Mucosa of stomach (tissue), 1 donor: ENCODE results near the gene SLC25A11.

ENCODE experiments used
- H3K27me3 ChIP-seq: one replicate; pipeline ENCODE4 v1.7.0; 2013; ENCODE audit warnings: mild to moderate bottlenecking, low read length; ENCODE audit not compliant: control insufficient read depth, insufficient read depth
- H3K36me3 ChIP-seq: one replicate; pipeline ENCODE4 v1.7.0; 2013; ENCODE audit warnings: low read length; ENCODE audit not compliant: control insufficient read depth, insufficient read depth
- H3K4me1 ChIP-seq: one replicate; pipeline ENCODE4 v1.7.0; 2013; ENCODE audit warnings: mild to moderate bottlenecking, low read length; ENCODE audit not compliant: control insufficient read depth, insufficient read depth
- H3K4me3 ChIP-seq: one replicate; pipeline ENCODE4 v1.7.0; 2013; ENCODE audit warnings: low read length
- H3K9ac ChIP-seq: one replicate; pipeline ENCODE4 v1.7.0; 2013; ENCODE audit warnings: mild to moderate bottlenecking, low read length, moderate library complexity
- H3K9me3 ChIP-seq: one replicate; pipeline ENCODE4 v1.7.0; 2013; ENCODE audit warnings: mild to moderate bottlenecking, low read length, moderate library complexity; ENCODE audit not compliant: control insufficient read depth
- donor health status: Pancreatic carcinoma.

SLC25A11 gene

GRCh38 chr17:4947411-4948165, 7.7 kb upstream of the SLC25A11 start:
- H3K4me3 ChIP-seq: peak overlapping the region; percentile 84
- H3K4me1 ChIP-seq: peaks cover 34% of the 10 kb centered on the region
- peaks cover 5% of the 10 kb centered on the region for H3K36me3 ChIP-seq
- H3K9me3 ChIP-seq: no peaks in the 10 kb centered on the region
- no peaks in the 10 kb centered on the region for H3K27me3 ChIP-seq
- H3K9ac ChIP-seq: peak overlapping the region; percentile 99

- Histone ChIP-seq H3K4me3 (peak overlapping the region; percentile 44), H3K36me3 (peaks cover 5% of the 10 kb centered on the region), H3K9ac (peak overlapping the region; percentile 99), H3K27me3 (no peaks in the 10 kb centered on the region), H3K4me1 (peaks cover 34% of the 10 kb centered on the region), H3K9me3 (no peaks in the 10 kb centered on the region)
These were observed 7.2 kb upstream of the SLC25A11 start for GRCh38 chr17:4947010-4947410.

- Histone ChIP-seq H3K4me1 (peaks cover 37% of the 10 kb centered on the region), H3K9ac (peak overlapping the region; percentile 99), H3K27me3 (no peaks in the 10 kb centered on the region), H3K36me3 (peaks cover 5% of the 10 kb centered on the region), H3K4me3 (peak overlapping the region; percentile 44), H3K9me3 (no peaks in the 10 kb centered on the region)
These were observed 6.6 kb upstream of the SLC25A11 start for GRCh38 chr17:4946312-4946976.

- Histone ChIP-seq H3K27me3 (no peaks in the 10 kb centered on the region), H3K36me3 (peaks cover 5% of the 10 kb centered on the region), H3K9ac (peak overlapping the region; percentile 99), H3K4me3 (peak overlapping the region; percentile 44), H3K4me1 (peaks cover 42% of the 10 kb centered on the region), H3K9me3 (no peaks in the 10 kb centered on the region)
These were observed 6.1 kb upstream of the SLC25A11 start for GRCh38 chr17:4945944-4946280.

- Histone ChIP-seq H3K9ac (peak overlapping the region; percentile 42), H3K27me3 (no peaks in the 10 kb centered on the region), H3K4me1 (peaks cover 43% of the 10 kb centered on the region), H3K36me3 (peaks cover 5% of the 10 kb centered on the region), H3K4me3 (peak overlapping the region; percentile 21), H3K9me3 (no peaks in the 10 kb centered on the region)
These were observed 5.5 kb upstream of the SLC25A11 start for GRCh38 chr17:4945176-4945943.

GRCh38 chr17:4944554-4945175, 4.8 kb upstream of the SLC25A11 start:
- Histone ChIP-seq H3K9ac (peak overlapping the region; percentile 42), H3K4me3 (peak overlapping the region; percentile 21), H3K27me3 (no peaks in the 10 kb centered on the region), H3K36me3 (peaks cover 5% of the 10 kb centered on the region), H3K4me1 (peaks cover 41% of the 10 kb centered on the region), H3K9me3 (no peaks in the 10 kb centered on the region)

- Histone ChIP-seq H3K4me1 (peaks cover 42% of the 10 kb centered on the region), H3K36me3 (peaks cover 5% of the 10 kb centered on the region), H3K27me3 (no peaks in the 10 kb centered on the region), H3K9ac (peak overlapping the region; percentile 42), H3K4me3 (no peak overlapping the region), H3K9me3 (no peaks in the 10 kb centered on the region)
These were observed 4.3 kb upstream of the SLC25A11 start for GRCh38 chr17:4944163-4944553.

- Histone ChIP-seq H3K36me3 (peaks cover 5% of the 10 kb centered on the region), H3K27me3 (no peaks in the 10 kb centered on the region), H3K4me1 (peaks cover 54% of the 10 kb centered on the region), H3K4me3 (no peak overlapping the region), H3K9me3 (no peaks in the 10 kb centered on the region), H3K9ac (no peak overlapping the region)
These were observed 3.1 kb upstream of the SLC25A11 start for GRCh38 chr17:4942760-4943508.

- Histone ChIP-seq H3K9ac (peak overlapping the region; percentile 93), H3K36me3 (peaks cover 9% of the 10 kb centered on the region), H3K27me3 (no peaks in the 10 kb centered on the region), H3K4me3 (peak overlapping the region; percentile 70), H3K4me1 (peaks cover 50% of the 10 kb centered on the region), H3K9me3 (no peaks in the 10 kb centered on the region)
These were observed 1.4 kb upstream of the SLC25A11 start for GRCh38 chr17:4941319-4941610.

GRCh38 chr17:4940555-4941318, 891 bp upstream of the SLC25A11 start:
- peaks cover 46% of the 10 kb centered on the region for H3K4me1 ChIP-seq
- peaks cover 9% of the 10 kb centered on the region for H3K36me3 ChIP-seq

GRCh38 chr17:4939546-4939795, 375 bp downstream of the SLC25A11 start:
- peaks cover 5% of the 10 kb centered on the region for H3K36me3 ChIP-seq
- peak overlapping the region; percentile 70 for H3K4me3 ChIP-seq
- peak overlapping the region; percentile 93 for H3K9ac ChIP-seq
- peaks cover 33% of the 10 kb centered on the region for H3K4me1 ChIP-seq
- H3K27me3 ChIP-seq: no peaks in the 10 kb centered on the region
- no peaks in the 10 kb centered on the region for H3K9me3 ChIP-seq

More at GRCh38 chr17:4940555-4941318, 891 bp upstream of the SLC25A11 start:
- Histone ChIP-seq H3K9ac (peak overlapping the region; percentile 93), H3K27me3 (no peaks in the 10 kb centered on the region), H3K4me3 (peak overlapping the region; percentile 70), H3K9me3 (no peaks in the 10 kb centered on the region)
